Measurements from ENCODE around the gene NXNL1. TPM values are rescaled to one million over a fixed set of nuclear protein-coding genes. Genes with fewer than 3 reads are reported as not detected.

NXNL1 gene
- total and polyA plus RNA-seq, 4 donors, result not detected

- 96% methylated on average over 58 of the region's 58 CpGs for WGBS
- no peak overlapping the region for H3K4me3 ChIP-seq (ENCODE audit: low read depth in 1 of 3, low read length in 3 of 3)
- H3K36me3 ChIP-seq (ENCODE audit: control insufficient read depth in 4 of 4, insufficient read depth in 3 of 4, low read depth in 1 of 4, low read length in 3 of 4), result no peaks in the 10 kb centered on the region
- H3K9me3 ChIP-seq (ENCODE audit: control insufficient read depth in 4 of 4, low read length in 3 of 4), result no peaks in the 10 kb centered on the region
- TF ChIP-seq CTCF (IDR thresholded peaks at IDR 0.05; ENCODE audit: low read depth, low read length, missing input control) (no peak), YY1 (IDR thresholded peaks at IDR 0.05) (no peak), JUND (IDR thresholded peaks at IDR 0.05) (no peak)
- H3K27me3 ChIP-seq (ENCODE audit: control insufficient read depth in 4 of 4, insufficient read depth in 4 of 4, low read length in 3 of 4), result no peaks in the 10 kb centered on the region
- no peak overlapping the region for H3K27ac ChIP-seq (ENCODE audit: low read depth in 1 of 2, low read length in 2 of 2)
- H3K9ac ChIP-seq (ENCODE audit: low read depth in 1 of 2, low read length in 2 of 2), result no peak overlapping the region
- no peak for DNase-seq (ENCODE audit: low spot score)
- peaks cover 0 to 8% (median 2%) of the 10 kb centered on the region in 4 donors for H3K4me1 ChIP-seq (ENCODE audit: control insufficient read depth in 4 of 4, insufficient read depth in 4 of 4, low read length in 3 of 4)
Observed at GRCh38 chr19:17486545-17487240, 26.0 kb upstream of the NXNL1 start.

GRCh38 chr19:17484520-17485185, 23.9 kb upstream of the NXNL1 start:
- DNase-seq (ENCODE audit: low spot score), result no peak
- Histone ChIP-seq H3K27ac (ENCODE audit: low read depth in 1 of 2, low read length in 2 of 2) (no peak overlapping the region), H3K4me1 (ENCODE audit: control insufficient read depth in 4 of 4, insufficient read depth in 4 of 4, low read length in 3 of 4) (peaks cover 0 to 8% (median 2%) of the 10 kb centered on the region in 4 donors), H3K4me3 (ENCODE audit: low read depth in 1 of 3, low read length in 3 of 3) (no peak overlapping the region), H3K9ac (ENCODE audit: low read depth in 1 of 2, low read length in 2 of 2) (no peak overlapping the region), H3K9me3 (ENCODE audit: control insufficient read depth in 4 of 4, low read length in 3 of 4) (no peaks in the 10 kb centered on the region), H3K27me3 (ENCODE audit: control insufficient read depth in 4 of 4, insufficient read depth in 4 of 4, low read length in 3 of 4) (no peaks in the 10 kb centered on the region), H3K36me3 (ENCODE audit: control insufficient read depth in 4 of 4, insufficient read depth in 3 of 4, low read depth in 1 of 4, low read length in 3 of 4) (no peaks in the 10 kb centered on the region)
- TF ChIP-seq HNF4A (conservative IDR thresholded peaks at IDR 0.05), result no peak
- TF ChIP-seq MAX (IDR thresholded peaks at IDR 0.05), result no peak
- TF ChIP-seq SP1 (IDR thresholded peaks at IDR 0.05), result no peak
- no peak for TF ChIP-seq RAD21 (IDR thresholded peaks at IDR 0.05)
- TF ChIP-seq ATF3 (IDR thresholded peaks at IDR 0.05), result no peak
- no peak for TF ChIP-seq TAF1 (conservative IDR thresholded peaks at IDR 0.05)
- no peak for TF ChIP-seq REST (IDR thresholded peaks at IDR 0.05)
- no peak for TF ChIP-seq CTCF (IDR thresholded peaks at IDR 0.05; ENCODE audit: low read depth, low read length, missing input control)
- TF ChIP-seq ZBTB33 (IDR thresholded peaks at IDR 0.05), result no peak
- TF ChIP-seq FOXA1 (IDR thresholded peaks at IDR 0.05), result no peak
- no peak for TF ChIP-seq FOXA2 (IDR thresholded peaks at IDR 0.05)
- no peak for TF ChIP-seq RXRA (IDR thresholded peaks at IDR 0.05)
- no peak for TF ChIP-seq YY1 (IDR thresholded peaks at IDR 0.05)
- 91% methylated on average over 6 of the region's 6 CpGs for WGBS
